GM20000 (cell line): Measurements from ENCODE around the gene ENTR1.

Experiments used
- DNase-seq: peaks from one replicate; pipeline ENCODE4 v3.0.0; 2012; ENCODE audit warnings: low spot score
- CTCF ChIP-seq: IDR thresholded peaks from 2 replicates; pipeline ENCODE4 v1.5.1; 2012; ENCODE audit warnings: mild to moderate bottlenecking, control low read depth; ENCODE audit errors: extremely low read depth, missing control alignments

ENTR1 gene

GRCh38 chr9:136364942-136365774 is 45.3 kb downstream of the ENTR1 start:
- TF ChIP-seq CTCF, result no peak
- no peak for DNase-seq

GRCh38 chr9:136363949-136364748 is 46.3 kb downstream of the ENTR1 start:
- no peak for DNase-seq

GRCh38 chr9:136363106-136363948 is 47.1 kb downstream of the ENTR1 start, which contains the start of gene DNLZ:
Gene DNLZ (minus strand): TSS chr9:136363744. CDS start chr9:136363714, 30 bp downstream.
- peak; percentile 98 for TF ChIP-seq CTCF
- DNase-seq, result peak; percentile 100

More at GRCh38 chr9:136363949-136364748, 46.3 kb downstream of the ENTR1 start:
- TF ChIP-seq CTCF, result no peak

- DNase-seq, result no peak
- TF ChIP-seq CTCF, result no peak
These were observed 48.0 kb downstream of the ENTR1 start for GRCh38 chr9:136362450-136362784.

GRCh38 chr9:136361754-136362449 is 48.5 kb downstream of the ENTR1 start:
- no peak for DNase-seq
- TF ChIP-seq CTCF, result no peak

GRCh38 chr9:136361047-136361753 is 49.2 kb downstream of the ENTR1 start:
- TF ChIP-seq CTCF, result no peak
- DNase-seq, result no peak
